ENCODE measurements around the gene GTPBP6.

- no peak for TF ChIP-seq EZH2phosphoT487 (IDR thresholded peaks at IDR 0.05; ENCODE audit: unreplicated experiment)
- no peak for TF ChIP-seq CTCF (conservative IDR thresholded peaks at IDR 0.05; ENCODE audit: low read depth in 2 of 2)
- TF ChIP-seq POLR2AphosphoS5 (IDR thresholded peaks at IDR 0.05; ENCODE audit: low read depth) = no peak
- TF ChIP-seq EZH2 (IDR thresholded peaks at IDR 0.05; ENCODE audit: low read depth, unreplicated experiment) = no peak
- no peak for TF ChIP-seq ZNF114 (CRISPR knock-in tag; IDR thresholded peaks at IDR 0.05)
- no peak for TF ChIP-seq REST (IDR thresholded peaks at IDR 0.05; ENCODE audit: unreplicated experiment)
- TF ChIP-seq CREB1 (CRISPR knock-in tag; IDR thresholded peaks at IDR 0.05; ENCODE audit: low read depth) = no peak
- no peak for TF ChIP-seq NANOG (IDR thresholded peaks at IDR 0.05; ENCODE audit: borderline replicate concordance)
- TF ChIP-seq JUNB (IDR thresholded peaks at IDR 0.05; ENCODE audit: unreplicated experiment) = no peak
- no peak for TF ChIP-seq ZNF462 (CRISPR knock-in tag; IDR thresholded peaks at IDR 0.05)
Measured at GRCh38 chrX:298993-299392, 19.6 kb downstream of the GTPBP6 start.
